Measurements from ENCODE around the gene CDH4. TPM values are rescaled to one million over a fixed set of nuclear protein-coding genes. Genes with fewer than 3 reads are reported as not detected.

CDH4 gene
- total and polyA plus RNA-seq, 5 donors from 2014 or later, result 0.07 to 0.69 (median 0.49) TPM; not detected in 1

- Histone ChIP-seq H3K27ac (ENCODE audit: insufficient read depth, low read length, poor library complexity, severe bottlenecking) (no peak overlapping the region), H3K4me1 (ENCODE audit: control insufficient read depth, insufficient read depth, low read length, poor library complexity, severe bottlenecking) (no peaks in the 10 kb centered on the region), H3K27me3 (ENCODE audit: control insufficient read depth, insufficient read depth, low read length) (no peaks in the 10 kb centered on the region), H3K4me3 (ENCODE audit: low read depth, low read length) (no peak overlapping the region), H3K9me3 (ENCODE audit: control insufficient read depth in 2 of 2, low read length in 2 of 2) (no peaks in the 10 kb centered on the region), H3K36me3 (ENCODE audit: control insufficient read depth, insufficient read depth, low read length) (no peaks in the 10 kb centered on the region)
- Mint-ChIP-seq H3K4me3 (no peak overlapping the region), H3K9me3 (peaks cover 0 to 1% (median 0%) of the 10 kb centered on the region in 7 donors), H3K4me1 (no peaks in the 10 kb centered on the region), H3K27ac (no peak overlapping the region), H3K36me3 (no peaks in the 10 kb centered on the region), H3K27me3 (no peaks in the 10 kb centered on the region)
- ATAC-seq (ENCODE audit: low read depth in 2 of 2), result no peak
- DNase-seq, result no peak
Observed at GRCh38 chr20:61430228-61430624, 178.2 kb downstream of the CDH4 start.

DNA sequence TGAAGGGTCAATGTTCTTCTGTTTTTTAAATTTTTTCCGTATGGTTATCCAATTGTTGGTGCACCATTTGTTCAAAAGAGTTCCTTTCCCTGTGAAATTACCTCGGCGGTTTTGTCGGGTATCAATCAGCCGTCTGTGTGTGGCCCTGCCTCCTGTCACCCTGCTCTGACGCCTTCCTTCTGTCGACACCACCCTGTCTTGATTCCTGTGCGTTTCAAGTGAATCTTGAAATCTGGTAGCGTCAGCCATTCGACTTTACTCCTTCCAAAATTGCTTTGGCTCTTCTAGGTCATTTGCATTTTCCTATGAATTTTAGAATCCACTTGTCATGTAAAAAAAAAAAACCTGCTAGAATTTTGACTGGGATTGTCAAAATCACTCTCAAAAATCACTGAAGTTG lies 181.1 kb downstream of the CDH4 start:
- no peaks in the 10 kb centered on the region for H3K4me1 ChIP-seq (ENCODE audit: control insufficient read depth, insufficient read depth, low read length, poor library complexity, severe bottlenecking)
- H3K27me3 ChIP-seq (ENCODE audit: control insufficient read depth, insufficient read depth, low read length), result no peaks in the 10 kb centered on the region
- DNase-seq (no peak), ATAC-seq (ENCODE audit: low read depth in 2 of 2) (no peak)
- no peak overlapping the region for H3K27ac ChIP-seq (ENCODE audit: insufficient read depth, low read length, poor library complexity, severe bottlenecking)
- H3K4me3 ChIP-seq (ENCODE audit: low read depth, low read length), result no peak overlapping the region
- H3K9me3 ChIP-seq (ENCODE audit: control insufficient read depth in 2 of 2, low read length in 2 of 2), result no peaks in the 10 kb centered on the region
- H3K4me1 Mint-ChIP-seq, result no peaks in the 10 kb centered on the region
- peak overlapping the region in 1 of 4 donors; percentile 1 for H3K4me3 Mint-ChIP-seq
- peaks cover 0 to 2% (median 0%) of the 10 kb centered on the region in 7 donors for H3K9me3 Mint-ChIP-seq
- no peaks in the 10 kb centered on the region for H3K36me3 ChIP-seq (ENCODE audit: control insufficient read depth, insufficient read depth, low read length)
- H3K36me3 Mint-ChIP-seq, result no peaks in the 10 kb centered on the region
- H3K27me3 Mint-ChIP-seq, result peaks cover 4% of the 10 kb centered on the region
- H3K27ac Mint-ChIP-seq, result no peak overlapping the region

DNA sequence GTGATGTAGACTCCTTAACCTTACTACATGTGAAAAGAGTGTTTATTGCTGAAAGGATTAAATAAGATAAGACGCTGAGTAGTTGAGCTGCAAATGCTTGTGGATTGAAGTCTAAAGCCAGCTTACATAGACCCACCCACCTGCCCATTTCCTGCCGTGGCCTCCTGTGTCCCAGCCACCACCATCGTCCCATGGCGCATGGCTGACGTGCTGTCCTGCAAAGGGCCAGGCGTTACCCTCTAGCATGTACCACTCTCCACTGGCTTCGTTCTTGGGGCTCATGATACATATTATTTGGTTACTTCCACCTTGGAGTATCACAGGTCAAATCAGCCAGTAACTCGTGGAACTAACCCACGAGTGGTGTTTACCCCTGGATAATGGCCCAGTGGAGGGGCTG lies 181.8 kb downstream of the CDH4 start:
- Mint-ChIP-seq H3K9me3 (peaks cover 0 to 2% (median 0%) of the 10 kb centered on the region in 7 donors), H3K4me1 (no peaks in the 10 kb centered on the region), H3K36me3 (no peaks in the 10 kb centered on the region), H3K27me3 (peaks cover 10% of the 10 kb centered on the region), H3K4me3 (no peak overlapping the region), H3K27ac (no peak overlapping the region)
- ATAC-seq (ENCODE audit: low read depth in 2 of 2), result no peak
- H3K4me3 ChIP-seq (ENCODE audit: low read depth, low read length), result no peak overlapping the region
- H3K9me3 ChIP-seq (ENCODE audit: control insufficient read depth in 2 of 2, low read length in 2 of 2), result no peaks in the 10 kb centered on the region
- no peak for DNase-seq
- no peak overlapping the region for H3K27ac ChIP-seq (ENCODE audit: insufficient read depth, low read length, poor library complexity, severe bottlenecking)
- no peaks in the 10 kb centered on the region for H3K36me3 ChIP-seq (ENCODE audit: control insufficient read depth, insufficient read depth, low read length)
- no peaks in the 10 kb centered on the region for H3K4me1 ChIP-seq (ENCODE audit: control insufficient read depth, insufficient read depth, low read length, poor library complexity, severe bottlenecking)
- H3K27me3 ChIP-seq (ENCODE audit: control insufficient read depth, insufficient read depth, low read length), result no peaks in the 10 kb centered on the region

GRCh38 chr20:61434341-61434781 lies 182.3 kb downstream of the CDH4 start:
- H3K36me3 Mint-ChIP-seq, result no peaks in the 10 kb centered on the region
- H3K9me3 Mint-ChIP-seq, result peaks cover 0 to 2% (median 0%) of the 10 kb centered on the region in 7 donors
- DNase-seq (no peak), ATAC-seq (ENCODE audit: low read depth in 2 of 2) (no peak)
- H3K4me3 Mint-ChIP-seq, result no peak overlapping the region
- no peaks in the 10 kb centered on the region for H3K9me3 ChIP-seq (ENCODE audit: control insufficient read depth in 2 of 2, low read length in 2 of 2)
- H3K4me3 ChIP-seq (ENCODE audit: low read depth, low read length), result no peak overlapping the region
- H3K27ac ChIP-seq (ENCODE audit: insufficient read depth, low read length, poor library complexity, severe bottlenecking), result no peak overlapping the region
- no peaks in the 10 kb centered on the region for H3K4me1 ChIP-seq (ENCODE audit: control insufficient read depth, insufficient read depth, low read length, poor library complexity, severe bottlenecking)
- H3K27me3 Mint-ChIP-seq, result peaks cover 10% of the 10 kb centered on the region
- no peaks in the 10 kb centered on the region for H3K4me1 Mint-ChIP-seq
- no peaks in the 10 kb centered on the region for H3K36me3 ChIP-seq (ENCODE audit: control insufficient read depth, insufficient read depth, low read length)
- H3K27me3 ChIP-seq (ENCODE audit: control insufficient read depth, insufficient read depth, low read length), result no peaks in the 10 kb centered on the region
- no peak overlapping the region for H3K27ac Mint-ChIP-seq

GRCh38 chr20:61435184-61435822 lies 183.2 kb downstream of the CDH4 start:
- no peak overlapping the region for H3K4me3 ChIP-seq (ENCODE audit: low read depth, low read length)
- peaks cover 10% of the 10 kb centered on the region for H3K27me3 Mint-ChIP-seq
- DNase-seq, result no peak
- no peaks in the 10 kb centered on the region for H3K9me3 ChIP-seq (ENCODE audit: control insufficient read depth in 2 of 2, low read length in 2 of 2)
- H3K27ac Mint-ChIP-seq, result no peak overlapping the region
- no peak for ATAC-seq (ENCODE audit: low read depth in 2 of 2)
- no peaks in the 10 kb centered on the region for H3K4me1 Mint-ChIP-seq
- H3K9me3 Mint-ChIP-seq, result peaks cover 0 to 2% (median 0%) of the 10 kb centered on the region in 7 donors
- H3K27ac ChIP-seq (ENCODE audit: insufficient read depth, low read length, poor library complexity, severe bottlenecking), result no peak overlapping the region
- H3K36me3 ChIP-seq (ENCODE audit: control insufficient read depth, insufficient read depth, low read length), result no peaks in the 10 kb centered on the region
- H3K36me3 Mint-ChIP-seq, result no peaks in the 10 kb centered on the region
- H3K4me3 Mint-ChIP-seq, result no peak overlapping the region
- no peaks in the 10 kb centered on the region for H3K4me1 ChIP-seq (ENCODE audit: control insufficient read depth, insufficient read depth, low read length, poor library complexity, severe bottlenecking)
- H3K27me3 ChIP-seq (ENCODE audit: control insufficient read depth, insufficient read depth, low read length), result no peaks in the 10 kb centered on the region

GRCh38 chr20:61435823-61436220 lies 183.8 kb downstream of the CDH4 start:
- Histone ChIP-seq H3K27ac (ENCODE audit: insufficient read depth, low read length, poor library complexity, severe bottlenecking) (no peak overlapping the region), H3K4me3 (ENCODE audit: low read depth, low read length) (no peak overlapping the region), H3K9me3 (ENCODE audit: control insufficient read depth in 2 of 2, low read length in 2 of 2) (no peaks in the 10 kb centered on the region), H3K27me3 (ENCODE audit: control insufficient read depth, insufficient read depth, low read length) (no peaks in the 10 kb centered on the region), H3K4me1 (ENCODE audit: control insufficient read depth, insufficient read depth, low read length, poor library complexity, severe bottlenecking) (no peaks in the 10 kb centered on the region), H3K36me3 (ENCODE audit: control insufficient read depth, insufficient read depth, low read length) (no peaks in the 10 kb centered on the region)
- ATAC-seq (ENCODE audit: low read depth in 2 of 2) (no peak), DNase-seq (no peak)
- Mint-ChIP-seq H3K36me3 (no peaks in the 10 kb centered on the region), H3K27ac (peak overlapping the region in 1 of 3 donors; percentile 76), H3K4me3 (no peak overlapping the region), H3K4me1 (no peaks in the 10 kb centered on the region), H3K9me3 (peaks cover 0 to 2% (median 0%) of the 10 kb centered on the region in 7 donors), H3K27me3 (peaks cover 10% of the 10 kb centered on the region)

GRCh38 chr20:61436283-61436666 lies 184.2 kb downstream of the CDH4 start:
- no peak for ATAC-seq (ENCODE audit: low read depth in 2 of 2)
- Mint-ChIP-seq H3K4me3 (no peak overlapping the region), H3K27me3 (peaks cover 10% of the 10 kb centered on the region)

GRCh38 chr20:61436667-61437279 lies 184.7 kb downstream of the CDH4 start:
- no peak overlapping the region for H3K4me3 Mint-ChIP-seq
- H3K36me3 ChIP-seq (ENCODE audit: control insufficient read depth, insufficient read depth, low read length), result no peaks in the 10 kb centered on the region
- no peak overlapping the region for H3K27ac ChIP-seq (ENCODE audit: insufficient read depth, low read length, poor library complexity, severe bottlenecking)
- H3K9me3 ChIP-seq (ENCODE audit: control insufficient read depth in 2 of 2, low read length in 2 of 2), result no peaks in the 10 kb centered on the region
- H3K27me3 Mint-ChIP-seq, result peaks cover 10% of the 10 kb centered on the region
- H3K27me3 ChIP-seq (ENCODE audit: control insufficient read depth, insufficient read depth, low read length), result no peaks in the 10 kb centered on the region
- no peak overlapping the region for H3K4me3 ChIP-seq (ENCODE audit: low read depth, low read length)
- no peak overlapping the region for H3K27ac Mint-ChIP-seq
- ATAC-seq (ENCODE audit: low read depth in 2 of 2) (no peak), DNase-seq (no peak)
- H3K36me3 Mint-ChIP-seq, result no peaks in the 10 kb centered on the region
- peaks cover 0 to 2% (median 0%) of the 10 kb centered on the region in 7 donors for H3K9me3 Mint-ChIP-seq
- no peaks in the 10 kb centered on the region for H3K4me1 ChIP-seq (ENCODE audit: control insufficient read depth, insufficient read depth, low read length, poor library complexity, severe bottlenecking)
- H3K4me1 Mint-ChIP-seq, result no peaks in the 10 kb centered on the region

More at GRCh38 chr20:61436283-61436666, 184.2 kb downstream of the CDH4 start:
- Mint-ChIP-seq H3K27ac (no peak overlapping the region), H3K36me3 (no peaks in the 10 kb centered on the region), H3K4me1 (no peaks in the 10 kb centered on the region), H3K9me3 (peaks cover 0 to 2% (median 0%) of the 10 kb centered on the region in 7 donors)
- H3K9me3 ChIP-seq (ENCODE audit: control insufficient read depth in 2 of 2, low read length in 2 of 2), result no peaks in the 10 kb centered on the region
- no peak overlapping the region for H3K4me3 ChIP-seq (ENCODE audit: low read depth, low read length)
- no peak for DNase-seq
- H3K27ac ChIP-seq (ENCODE audit: insufficient read depth, low read length, poor library complexity, severe bottlenecking), result no peak overlapping the region
- no peaks in the 10 kb centered on the region for H3K36me3 ChIP-seq (ENCODE audit: control insufficient read depth, insufficient read depth, low read length)
- H3K27me3 ChIP-seq (ENCODE audit: control insufficient read depth, insufficient read depth, low read length), result no peaks in the 10 kb centered on the region
- no peaks in the 10 kb centered on the region for H3K4me1 ChIP-seq (ENCODE audit: control insufficient read depth, insufficient read depth, low read length, poor library complexity, severe bottlenecking)

Measured in CD4-positive, CD25-positive, alpha-beta regulatory T cell (primary cell).